GM13977 (cell line): ENCODE measurements around the gene METTL14.
"Not testable (repeated sequence)": the region's sequence is repeated elsewhere in the genome, so short reads cannot be mapped to it uniquely, and the experiment has no call there.

Source experiments
- DNase-seq: peaks from one replicate; pipeline ENCODE4 v3.0.0; 2012; ENCODE audit warnings: low spot score
- in situ Hi-C: fragments of 300-500 bp; cut with MboI; formaldehyde crosslinking; loops from one replicate; pipeline ENCODE4 v1.12.0; 2022; ENCODE audit warnings: low sequenced_read_pairs, low pct_unique_long_range_greater_than_20kb, mixed read lengths, inconsistent platforms; ENCODE audit not compliant: unreplicated experiment
- TF ChIP-seq, protein P1 (sequence below): IDR thresholded peaks from 2 replicates; pipeline ENCODE4 v1.5.1; 2012; ENCODE audit warnings: mild to moderate bottlenecking, control low read depth; ENCODE audit not compliant: insufficient read depth; ENCODE audit errors: extremely low read depth, missing control alignments

The METTL14 gene

DNA sequence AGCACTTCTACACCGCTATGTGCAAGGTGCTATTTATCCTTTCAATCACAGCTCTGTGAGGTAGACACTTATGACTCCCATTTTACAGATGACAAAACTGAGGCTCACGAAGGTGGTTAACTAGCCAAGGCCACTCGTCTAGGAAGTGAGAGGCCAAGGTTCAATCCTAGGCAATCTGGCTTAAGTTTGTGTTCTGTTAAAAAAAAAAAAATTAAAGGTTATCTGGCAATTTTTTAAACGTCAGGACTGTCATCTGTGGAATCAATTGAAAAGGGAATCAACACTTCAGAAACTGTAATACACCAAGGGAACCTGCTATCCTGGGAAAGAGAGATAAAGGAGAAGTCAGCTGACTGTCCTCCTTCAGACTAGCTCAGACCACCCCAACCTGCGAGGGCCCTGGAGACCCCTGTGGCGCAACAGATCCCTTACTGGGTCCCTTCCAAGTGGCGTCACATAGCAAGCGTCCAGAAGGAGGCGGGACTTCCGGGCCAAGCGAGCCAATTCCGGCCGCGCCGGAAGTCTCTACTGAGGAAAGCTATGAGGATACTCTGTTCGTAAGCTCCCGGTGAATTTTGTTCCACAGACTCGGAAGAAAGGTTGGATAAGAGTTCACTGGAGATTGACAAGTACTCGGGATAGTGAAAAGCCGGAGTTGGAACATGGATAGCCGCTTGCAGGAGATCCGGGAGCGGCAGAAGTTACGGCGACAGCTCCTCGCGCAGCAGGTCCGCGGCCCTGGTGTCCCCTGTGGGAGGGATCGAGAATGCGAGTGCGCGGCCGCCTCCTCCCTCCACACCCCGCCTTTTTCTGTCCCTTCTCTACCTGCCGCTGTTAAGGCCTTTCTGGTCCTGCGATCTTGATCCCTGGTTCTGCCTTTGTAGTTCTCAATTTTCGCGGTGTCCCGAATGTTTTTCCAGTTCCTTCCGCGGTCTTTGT, at the start of gene METTL14:
Gene METTL14, plus strand, starts transcription at position 520 of the 939 bp plus-strand sequence. Its CDS starts 143 bp downstream, at position 663.
- in situ Hi-C loops: no loop called here

DNA sequence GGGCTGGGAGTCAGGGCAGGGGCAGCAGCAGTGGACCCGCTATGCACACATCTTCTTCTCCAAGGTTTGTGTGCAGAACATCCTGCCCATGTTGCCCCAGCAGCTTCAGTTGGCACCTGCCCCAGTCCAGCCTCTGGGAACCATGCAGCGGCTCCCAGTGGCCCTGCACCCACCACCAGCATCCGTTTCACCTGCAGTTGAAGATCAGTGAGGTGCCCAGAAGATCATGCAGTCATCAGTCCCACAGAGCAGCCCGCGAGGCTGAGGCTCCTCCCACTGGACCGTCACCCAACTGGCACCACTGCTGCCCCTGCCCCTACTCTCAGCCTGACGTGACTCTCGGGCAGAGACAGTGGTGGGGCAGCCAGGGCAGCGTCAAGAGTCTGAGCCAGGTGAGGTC, 49.1 kb upstream of the METTL14 start:
- in situ Hi-C loops, DNase-seq: not testable (repeated sequence)

More for the DNA sequence above, at the start of gene METTL14:
- TF ChIP-seq, protein P1, sequence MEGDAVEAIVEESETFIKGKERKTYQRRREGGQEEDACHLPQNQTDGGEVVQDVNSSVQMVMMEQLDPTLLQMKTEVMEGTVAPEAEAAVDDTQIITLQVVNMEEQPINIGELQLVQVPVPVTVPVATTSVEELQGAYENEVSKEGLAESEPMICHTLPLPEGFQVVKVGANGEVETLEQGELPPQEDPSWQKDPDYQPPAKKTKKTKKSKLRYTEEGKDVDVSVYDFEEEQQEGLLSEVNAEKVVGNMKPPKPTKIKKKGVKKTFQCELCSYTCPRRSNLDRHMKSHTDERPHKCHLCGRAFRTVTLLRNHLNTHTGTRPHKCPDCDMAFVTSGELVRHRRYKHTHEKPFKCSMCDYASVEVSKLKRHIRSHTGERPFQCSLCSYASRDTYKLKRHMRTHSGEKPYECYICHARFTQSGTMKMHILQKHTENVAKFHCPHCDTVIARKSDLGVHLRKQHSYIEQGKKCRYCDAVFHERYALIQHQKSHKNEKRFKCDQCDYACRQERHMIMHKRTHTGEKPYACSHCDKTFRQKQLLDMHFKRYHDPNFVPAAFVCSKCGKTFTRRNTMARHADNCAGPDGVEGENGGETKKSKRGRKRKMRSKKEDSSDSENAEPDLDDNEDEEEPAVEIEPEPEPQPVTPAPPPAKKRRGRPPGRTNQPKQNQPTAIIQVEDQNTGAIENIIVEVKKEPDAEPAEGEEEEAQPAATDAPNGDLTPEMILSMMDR: no peak
- peak; percentile 83 for DNase-seq

DNA sequence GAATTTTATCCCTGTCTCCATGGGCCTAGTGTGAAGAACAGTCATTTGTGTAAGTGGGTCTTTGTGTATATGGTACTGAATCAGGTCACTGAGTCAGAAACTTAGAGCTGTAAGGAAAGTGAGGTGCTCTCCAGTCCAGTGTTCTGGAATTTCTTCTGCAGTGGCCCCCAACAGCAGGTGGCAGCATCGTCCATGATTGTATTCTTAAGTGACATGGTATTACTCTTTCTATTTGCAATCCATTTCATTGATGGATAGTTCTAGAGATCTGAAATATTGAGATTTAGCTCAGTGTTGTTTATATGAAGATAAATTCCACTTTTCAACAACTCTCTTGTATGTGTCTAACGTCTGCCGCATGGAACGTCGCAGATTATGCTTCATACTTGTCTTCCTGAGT, 20.5 kb upstream of the METTL14 start:
- DNase-seq, in situ Hi-C loops: not testable (repeated sequence)
- TF ChIP-seq, protein P1: peak; percentile 46

DNA sequence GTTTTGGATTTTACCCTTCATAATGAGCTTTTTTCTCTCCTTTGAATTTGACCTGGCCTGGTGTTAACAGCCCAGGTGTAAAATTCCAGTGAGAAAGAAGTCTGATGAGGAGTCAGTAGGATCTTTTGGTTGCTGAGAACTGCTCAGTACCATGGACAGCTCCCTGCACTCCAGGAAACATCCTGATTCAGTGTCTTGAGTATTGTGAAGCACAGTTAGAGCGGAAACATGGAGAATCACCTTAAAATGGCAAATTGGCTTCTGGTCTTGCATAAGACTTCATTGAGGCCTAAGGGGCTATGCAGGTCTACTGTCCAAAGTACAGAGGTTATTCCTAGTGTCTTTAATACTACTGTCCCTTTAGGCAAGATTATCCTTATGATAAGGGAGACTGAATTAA, 16.0 kb upstream of the METTL14 start:
- DNase-seq, in situ Hi-C loops: not testable (repeated sequence)

DNA sequence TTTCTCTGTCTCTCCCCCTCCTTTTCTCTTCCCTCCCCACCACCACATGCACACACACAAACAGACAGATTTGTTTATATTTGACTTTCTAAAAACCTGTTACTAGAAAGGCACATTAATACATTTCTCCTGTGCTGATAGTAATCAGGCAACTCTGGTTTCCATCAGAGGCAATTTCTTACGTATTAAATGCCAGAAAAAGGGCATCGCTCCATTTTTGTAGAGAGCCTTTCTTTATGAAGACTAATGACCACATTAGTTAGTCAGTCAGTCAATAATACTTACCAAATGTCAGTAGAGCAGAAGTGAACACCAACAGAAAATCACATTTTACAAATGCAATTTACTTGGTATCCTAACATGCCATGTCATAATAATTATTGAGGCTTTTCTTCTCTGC, 14.2 kb upstream of the METTL14 start:
- in situ Hi-C loops, DNase-seq: not testable (repeated sequence)

DNA sequence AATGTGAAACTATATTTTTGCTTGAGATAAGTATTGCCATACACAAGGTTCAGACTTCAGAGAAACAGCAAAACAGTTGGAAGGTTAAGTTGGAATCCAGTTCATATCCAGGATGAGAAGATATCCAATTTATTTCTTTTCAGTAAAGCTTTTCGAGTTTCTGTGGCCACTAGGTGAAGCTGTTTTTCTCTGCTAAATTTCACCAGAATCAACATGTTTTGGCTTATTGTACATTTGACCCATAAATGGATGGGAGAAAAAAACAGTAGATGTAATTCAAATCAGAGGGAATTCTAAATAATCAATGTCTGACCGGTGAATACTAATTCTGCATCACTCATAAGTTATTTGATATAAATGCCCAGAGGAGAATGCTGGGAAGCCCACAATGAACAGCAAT, 9.1 kb upstream of the METTL14 start:
- in situ Hi-C loops: no loop called here
- TF ChIP-seq, protein P1: no peak
- DNase-seq: no peak

DNA sequence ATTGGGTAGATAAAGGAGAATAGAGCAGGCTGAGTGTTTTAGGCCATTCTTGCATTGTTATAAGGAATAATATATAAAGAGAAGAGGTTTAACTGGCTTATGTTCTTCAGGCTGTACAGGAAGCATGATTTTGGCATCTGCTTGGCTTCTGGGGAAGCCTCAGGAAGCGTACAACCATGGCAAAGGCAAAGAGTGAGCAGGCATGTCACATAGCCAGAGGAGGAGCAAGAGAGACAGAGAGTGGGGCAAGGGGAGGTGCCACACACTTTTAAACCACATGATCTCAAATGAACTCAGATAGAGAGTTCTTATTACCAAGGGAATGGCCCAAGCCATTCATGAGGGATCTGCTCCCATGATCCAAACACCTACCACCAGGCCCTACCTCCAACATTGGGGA, 4.4 kb upstream of the METTL14 start:
- in situ Hi-C loops: no loop called here
- TF ChIP-seq, protein P1: no peak
- no peak for DNase-seq

DNA sequence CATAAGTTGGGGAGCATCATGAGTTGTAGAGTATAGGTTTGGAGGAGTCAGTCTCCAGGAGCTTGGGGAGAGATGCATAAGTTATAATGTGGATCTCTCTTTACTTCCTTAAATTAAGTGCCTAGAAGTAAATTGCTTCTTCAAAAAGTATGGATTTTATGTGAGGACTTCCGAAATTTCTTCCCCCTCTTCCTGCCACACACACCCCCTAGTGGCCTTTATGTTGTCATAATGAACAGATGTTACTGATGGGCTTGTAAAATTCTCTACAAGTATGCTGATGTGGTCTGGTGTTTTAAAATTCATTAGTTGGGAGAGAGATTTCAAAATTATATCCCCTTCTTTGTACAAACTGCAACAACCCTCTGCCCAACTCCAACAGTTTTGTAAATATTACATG, 2.3 kb upstream of the METTL14 start:
- TF ChIP-seq, protein P1: peak; percentile 26
- no peak for DNase-seq
- in situ Hi-C loops: no loop called here
